Muscle of leg (tissue), 11 donors: Measurements from ENCODE around the gene PPP1R14C. TPM values are rescaled to one million over a fixed set of nuclear protein-coding genes. Genes with fewer than 3 reads are reported as not detected.

Source experiments
- DNase-seq: peaks from one replicate; pipeline ENCODE4 v3.0.0; 2013
- H3K27ac ChIP-seq: one replicate; pipeline ENCODE4 v1.5.1; 2013; ENCODE audit warnings: mild to moderate bottlenecking, low read length, control low read depth
- H3K27me3 ChIP-seq: one replicate; pipeline ENCODE4 v1.6.1; 2013; ENCODE audit warnings: low read length; ENCODE audit not compliant: control insufficient read depth, insufficient read depth
- H3K36me3 ChIP-seq: one replicate; pipeline ENCODE4 v1.6.1; 2013; ENCODE audit warnings: low read length; ENCODE audit not compliant: control insufficient read depth, insufficient read depth
- H3K4me1 ChIP-seq: one replicate; pipeline ENCODE4 v1.6.1; 2013; ENCODE audit warnings: low read length; ENCODE audit not compliant: control insufficient read depth, insufficient read depth
- H3K4me3 ChIP-seq: one replicate; pipeline ENCODE4 v1.5.1; 2013; ENCODE audit warnings: low read length, control low read depth
- H3K9me3 ChIP-seq: replicated peaks from 2 replicates; pipeline ENCODE4 v1.6.1; 2013; ENCODE audit warnings: low read depth, low read length; ENCODE audit not compliant: control insufficient read depth
- WGBS: methylation state at CpG from one replicate; pipeline ENCODE4 v1.1.5; 2013; ENCODE audit warnings: missing lambda C conversion rate; ENCODE audit not compliant: insufficient coverage; 5-methylcytosine and 5-hydroxymethylcytosine counted together
- polyA plus RNA-seq, 8 donors: library from polyadenylated mRNA; unstranded; fragments of 120-200 nt; gene quantifications; one replicate each; pipeline versions ENCODE4 v1.2.1 to v1.2.3, GENCODE V29; 2013; ENCODE audit warnings: inconsistent platforms in 1 of 8, low replicate concordance in 1 of 8; ENCODE audit not compliant: insufficient read length in 8 of 8, insufficient read depth in 1 of 8
- total RNA-seq: library from RNA; stranded (reverse); fragments of 120-200 nt; gene quantifications from one replicate; pipeline ENCODE4 v1.2.4, GENCODE V29; 2013

The PPP1R14C gene
- total and polyA plus RNA-seq, 9 donors, result 25.3 to 47.3 (median 36.4) TPM

DNA sequence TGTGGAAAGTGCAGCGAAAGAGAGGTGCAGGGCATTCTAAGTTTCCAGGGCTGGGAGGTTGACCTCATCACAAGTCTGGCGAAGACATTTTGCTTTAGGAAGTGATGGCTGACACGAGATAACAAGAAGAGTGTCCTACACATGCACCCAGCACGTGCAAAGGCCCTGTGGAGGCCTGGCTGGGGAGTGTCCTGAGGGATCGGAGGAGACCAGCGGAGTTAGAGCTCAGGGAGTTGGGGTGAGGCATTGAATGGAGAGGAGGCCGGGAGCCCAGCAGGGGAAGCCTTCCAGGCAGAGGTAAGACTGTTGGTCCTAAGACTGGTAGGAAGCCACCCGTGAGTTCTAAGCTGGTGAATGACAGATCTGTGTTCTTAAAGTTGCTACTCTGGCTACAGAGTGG, 58.4 kb downstream of the PPP1R14C start:
- Histone ChIP-seq H3K27ac (no peak overlapping the region), H3K4me3 (no peak overlapping the region), H3K36me3 (no peaks in the 10 kb centered on the region), H3K9me3 (no peaks in the 10 kb centered on the region), H3K27me3 (peaks cover 4% of the 10 kb centered on the region), H3K4me1 (peaks cover 23% of the 10 kb centered on the region)
- no peak for DNase-seq
- WGBS, result 86% methylated on average over 8 of the region's 8 CpGs

DNA sequence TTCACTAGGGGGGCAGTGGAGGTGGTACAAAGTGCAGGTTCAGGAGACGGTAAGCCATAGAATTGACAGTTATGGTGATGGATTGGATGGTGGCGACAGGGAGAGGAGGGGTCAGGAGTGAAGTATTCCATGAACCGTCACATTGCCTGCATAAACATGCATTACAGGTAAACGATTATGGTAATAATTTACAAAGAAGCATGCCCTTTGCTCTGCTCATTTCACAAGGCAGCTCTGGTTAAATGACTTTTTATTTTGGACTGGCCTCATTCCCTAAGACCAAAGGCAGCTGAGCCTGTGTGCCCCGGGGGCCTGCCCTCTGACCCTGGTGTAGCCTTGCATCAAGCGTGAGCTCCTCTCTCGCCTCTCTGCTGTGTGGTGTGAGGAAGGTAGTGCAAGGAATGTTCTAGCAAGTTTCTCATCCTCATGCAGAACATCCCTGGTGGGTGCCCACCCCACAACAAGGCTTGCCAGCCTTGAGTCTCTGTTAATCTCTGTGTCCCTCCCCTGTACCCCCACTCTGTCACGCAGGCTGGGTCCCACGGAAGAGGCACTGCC, 59.0 kb downstream of the PPP1R14C start:
- Histone ChIP-seq H3K4me1 (peaks cover 19% of the 10 kb centered on the region), H3K27me3 (peaks cover 4% of the 10 kb centered on the region), H3K27ac (no peak overlapping the region), H3K4me3 (no peak overlapping the region), H3K9me3 (no peaks in the 10 kb centered on the region), H3K36me3 (no peaks in the 10 kb centered on the region)
- DNase-seq, result no peak
- 49% methylated on average over 4 of the region's 9 CpGs for whole genome bisulfite sequencing

DNA sequence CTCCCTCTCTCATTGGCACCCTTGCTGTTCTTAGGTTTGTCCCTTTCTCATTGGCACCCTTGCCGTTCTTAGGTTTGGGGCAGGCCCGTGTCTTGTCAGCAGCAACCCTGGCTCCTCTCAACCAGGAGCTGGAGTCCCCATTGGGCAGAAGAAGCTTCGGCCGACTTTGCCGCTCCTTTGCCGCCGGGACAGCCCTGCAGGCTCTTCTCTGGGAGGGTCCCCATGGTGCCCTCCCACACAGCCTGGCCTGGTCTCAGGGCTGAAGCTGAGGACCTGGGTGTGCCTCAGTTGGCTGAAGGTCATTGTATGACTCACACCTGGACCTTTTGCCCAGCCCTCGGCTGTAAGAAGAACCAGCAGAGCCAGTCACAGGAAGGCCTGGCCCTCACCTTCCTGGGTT, 59.6 kb downstream of the PPP1R14C start:
- Histone ChIP-seq H3K4me1 (peaks cover 13% of the 10 kb centered on the region), H3K27me3 (peaks cover 4% of the 10 kb centered on the region), H3K9me3 (no peaks in the 10 kb centered on the region), H3K27ac (no peak overlapping the region), H3K36me3 (no peaks in the 10 kb centered on the region), H3K4me3 (no peak overlapping the region)
- 90% methylated on average over 7 of the region's 8 CpGs for WGBS
- no peak for DNase-seq

DNA sequence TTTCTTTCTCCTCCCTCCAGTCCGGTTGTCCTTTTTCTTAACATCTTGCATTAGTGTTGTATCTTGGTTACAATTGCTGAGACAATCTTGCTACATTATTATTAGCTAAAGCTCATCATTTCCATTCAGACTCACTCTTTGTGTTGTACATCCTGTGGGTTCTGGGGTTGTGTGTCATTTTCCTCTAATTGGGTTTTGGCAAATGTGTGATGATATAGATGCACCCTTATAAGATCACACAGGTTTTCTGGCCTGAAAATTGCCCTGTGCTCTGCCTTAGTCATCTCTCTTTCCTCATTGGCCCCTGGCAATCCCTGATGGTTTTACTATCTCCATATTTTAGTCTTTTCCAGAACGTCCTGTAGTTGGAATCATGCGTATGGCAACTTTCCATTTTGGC, 60.1 kb downstream of the PPP1R14C start:
- WGBS, result 44% methylated on average over 2 of the region's 3 CpGs
- H3K27ac ChIP-seq, result no peak overlapping the region
- H3K4me3 ChIP-seq, result no peak overlapping the region
- peaks cover 13% of the 10 kb centered on the region for H3K4me1 ChIP-seq
- H3K36me3 ChIP-seq, result no peaks in the 10 kb centered on the region
- peaks cover 4% of the 10 kb centered on the region for H3K27me3 ChIP-seq
- no peaks in the 10 kb centered on the region for H3K9me3 ChIP-seq
- DNase-seq, result no peak

DNA sequence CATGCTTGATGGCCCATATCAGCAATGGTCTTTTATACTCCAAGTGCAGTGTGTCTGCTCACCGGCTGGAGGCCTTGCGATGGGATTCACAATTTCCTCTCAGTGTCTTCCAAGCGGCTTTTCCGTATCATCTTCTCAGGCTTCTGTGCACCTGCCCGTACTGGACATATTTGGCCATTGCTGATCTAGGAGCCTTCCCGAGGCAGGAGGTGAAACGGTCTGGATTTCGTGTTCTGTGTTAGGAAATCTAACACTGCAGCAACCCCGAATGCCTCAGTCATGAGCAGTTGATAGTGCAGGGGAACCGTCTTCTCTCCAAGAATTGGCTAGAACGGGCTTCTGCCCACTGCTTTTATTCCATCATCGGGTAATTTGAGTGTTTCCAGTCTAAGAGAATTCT, 60.5 kb downstream of the PPP1R14C start:
- Histone ChIP-seq H3K4me3 (no peak overlapping the region), H3K4me1 (peaks cover 14% of the 10 kb centered on the region), H3K9me3 (no peaks in the 10 kb centered on the region), H3K27ac (no peak overlapping the region), H3K27me3 (peaks cover 4% of the 10 kb centered on the region), H3K36me3 (no peaks in the 10 kb centered on the region)
- DNase-seq, result no peak
- 62% methylated on average over 9 of the region's 12 CpGs for WGBS

DNA sequence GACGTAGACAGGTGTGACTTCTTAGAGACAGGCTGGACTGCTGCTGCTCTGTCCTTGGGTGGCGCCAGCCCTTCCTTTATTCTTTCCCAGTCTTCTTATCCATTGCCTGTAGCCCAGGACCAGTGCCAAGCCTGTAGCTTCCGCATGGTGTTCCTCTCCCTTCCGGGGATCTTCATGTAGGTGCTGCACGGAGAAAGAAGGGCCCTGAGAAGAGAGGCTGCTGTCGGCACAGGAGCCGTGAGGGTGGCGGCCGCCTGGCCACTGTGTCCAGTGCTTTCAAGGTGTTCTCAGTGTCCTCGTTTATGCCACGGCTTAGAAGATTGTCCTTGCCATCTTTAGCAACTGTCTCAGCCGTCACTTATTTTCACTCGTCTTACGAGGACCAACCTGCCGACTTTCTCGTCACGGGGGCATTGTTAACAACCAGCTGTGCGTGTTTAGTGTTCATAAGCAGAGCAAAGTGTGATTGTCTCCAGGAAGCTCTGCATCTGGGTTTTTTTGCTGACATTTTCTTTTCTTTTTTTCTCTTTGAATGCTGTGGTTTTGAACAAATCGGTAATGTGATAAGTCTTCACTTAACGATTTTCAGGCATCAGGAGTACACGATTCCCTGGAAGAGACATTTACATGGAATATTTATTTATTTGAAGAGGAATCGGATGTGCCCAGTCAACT, 61.2 kb downstream of the PPP1R14C start:
- 87% methylated on average over 19 of the region's 22 CpGs for WGBS
- H3K9me3 ChIP-seq, result no peaks in the 10 kb centered on the region
- no peak overlapping the region for H3K27ac ChIP-seq

DNA sequence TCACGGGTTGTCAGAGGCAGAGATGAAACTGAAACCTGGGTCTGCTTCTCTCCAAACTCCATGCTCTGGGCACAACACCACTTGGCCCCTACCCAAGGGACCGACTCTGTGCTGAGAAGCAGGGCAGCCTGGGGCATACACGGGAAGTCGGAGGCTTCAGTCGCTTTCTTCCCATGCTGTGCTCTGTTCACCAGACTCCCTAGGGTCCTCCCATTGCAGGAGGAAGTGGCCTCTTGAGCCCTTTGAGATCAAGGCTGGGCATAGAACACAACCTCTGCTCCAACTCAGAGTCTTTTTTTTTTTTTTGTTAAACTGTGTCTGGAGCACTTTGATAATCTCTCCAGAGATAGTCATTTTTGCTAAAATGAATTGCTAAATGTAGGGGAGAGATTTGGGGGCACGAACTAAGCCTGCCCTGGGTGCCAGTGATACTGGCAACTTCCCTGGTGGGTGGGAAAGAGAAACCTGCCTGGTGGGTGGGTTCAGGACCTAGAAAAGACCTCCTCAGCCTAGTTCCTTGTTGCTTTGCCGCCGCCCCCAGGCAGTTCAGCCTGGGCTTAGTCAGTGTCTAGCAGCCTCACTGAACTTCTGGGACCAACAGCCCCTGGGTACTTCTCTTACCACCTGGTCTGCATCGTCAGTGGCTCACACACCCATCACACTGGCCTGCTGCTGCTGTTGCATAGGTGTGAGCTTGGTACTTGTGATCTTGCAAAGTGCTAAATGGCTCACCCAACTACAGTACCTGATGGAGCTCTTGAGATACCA, 62.0 kb downstream of the PPP1R14C start:
- Histone ChIP-seq H3K4me1 (peaks cover 21% of the 10 kb centered on the region), H3K27ac (no peak overlapping the region), H3K4me3 (no peak overlapping the region), H3K36me3 (no peaks in the 10 kb centered on the region), H3K27me3 (peaks cover 4% of the 10 kb centered on the region), H3K9me3 (no peaks in the 10 kb centered on the region)
- 70% methylated on average over 7 of the region's 9 CpGs for whole genome bisulfite sequencing
- no peak for DNase-seq

More for the DNA sequence above, 61.2 kb downstream of the PPP1R14C start:
- no peaks in the 10 kb centered on the region for H3K36me3 ChIP-seq
- no peak overlapping the region for H3K4me3 ChIP-seq
- peaks cover 20% of the 10 kb centered on the region for H3K4me1 ChIP-seq
- DNase-seq, result no peak
- peaks cover 4% of the 10 kb centered on the region for H3K27me3 ChIP-seq

DNA sequence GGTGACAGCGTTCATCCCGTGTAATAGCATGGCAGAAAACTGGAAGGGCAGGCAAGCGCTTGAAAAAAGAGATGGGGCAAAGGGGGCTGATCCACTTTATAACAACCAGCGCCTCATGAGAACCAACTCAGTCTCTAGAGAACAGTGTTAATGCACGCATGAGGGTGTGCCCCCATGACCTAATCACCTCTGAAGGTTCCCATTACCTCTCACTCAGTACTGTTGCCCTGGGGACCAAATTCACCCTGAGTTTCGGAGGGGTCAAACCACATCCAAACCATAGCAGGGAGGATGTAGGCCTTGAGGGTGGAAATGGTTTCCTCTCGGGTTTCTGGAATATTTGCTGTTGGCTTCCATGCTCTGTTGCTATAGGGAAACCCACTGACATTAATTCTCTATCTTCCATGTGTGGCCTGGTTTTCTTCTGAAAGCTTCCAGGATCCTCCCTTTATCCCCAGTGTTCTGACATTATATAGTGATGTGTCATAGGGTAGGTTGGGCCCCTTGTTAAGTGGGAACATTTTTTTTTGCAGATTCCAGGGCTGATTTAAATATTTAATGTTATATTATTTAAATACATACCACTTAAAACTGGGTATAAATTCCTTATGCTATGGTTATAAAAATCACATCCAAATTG, 65.2 kb downstream of the PPP1R14C start:
- no peaks in the 10 kb centered on the region for H3K9me3 ChIP-seq
- H3K36me3 ChIP-seq, result no peaks in the 10 kb centered on the region
- H3K4me3 ChIP-seq, result no peak overlapping the region
- WGBS, result no CpG with 5 or more reads among the region's 7 CpGs
- no peak overlapping the region for H3K27ac ChIP-seq
- peaks cover 14% of the 10 kb centered on the region for H3K4me1 ChIP-seq
- DNase-seq, result no peak
- H3K27me3 ChIP-seq, result peaks cover 4% of the 10 kb centered on the region

DNA sequence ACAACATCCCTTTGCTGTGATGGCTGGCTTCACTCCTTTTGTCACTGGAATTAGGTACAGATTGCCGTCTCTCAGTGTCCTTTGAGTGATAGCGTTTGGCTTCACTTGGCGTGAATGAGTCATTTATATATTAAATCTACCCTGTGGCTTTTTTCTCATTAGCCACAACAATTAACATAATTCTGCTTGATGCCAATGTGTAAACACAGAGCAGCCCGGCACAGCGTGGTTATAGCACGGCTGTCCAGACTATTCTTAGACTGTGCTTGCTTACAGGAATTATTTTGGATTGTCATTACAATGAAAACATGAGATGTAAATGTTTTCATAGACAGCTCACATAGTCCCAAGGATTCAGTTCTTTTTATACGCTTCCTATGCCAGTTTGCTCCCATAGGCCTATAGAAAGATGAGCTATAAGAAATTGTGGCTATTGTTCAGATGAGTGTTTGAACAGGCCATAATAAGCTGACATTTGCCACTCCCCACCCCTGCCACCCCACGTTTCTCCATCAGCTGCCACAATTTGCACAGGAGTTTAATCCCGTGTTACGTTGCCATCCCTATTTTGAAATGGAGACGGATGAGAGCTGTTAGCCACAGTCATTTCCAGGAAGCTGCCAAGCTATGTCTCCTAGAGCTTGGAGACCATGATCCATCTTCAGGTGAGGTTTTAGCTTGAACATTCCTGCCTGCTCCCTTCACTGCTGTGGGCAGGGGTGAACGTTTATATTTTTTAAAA, 65.9 kb downstream of the PPP1R14C start:
- Histone ChIP-seq H3K36me3 (no peaks in the 10 kb centered on the region), H3K27me3 (peaks cover 4% of the 10 kb centered on the region), H3K27ac (peak overlapping the region; percentile 37), H3K9me3 (no peaks in the 10 kb centered on the region), H3K4me3 (no peak overlapping the region), H3K4me1 (peaks cover 9% of the 10 kb centered on the region)
- whole genome bisulfite sequencing, result 82% methylated on average over 5 of the region's 12 CpGs
- DNase-seq, result no peak
